IPS-NIHi11 (cell line): ENCODE measurements around the gene CTSL.
A peak's percentile ranks its signal among the peaks of the same experiment; 100 is the strongest.
"Not testable (repeated sequence)": the region's sequence is repeated elsewhere in the genome, so short reads cannot be mapped to it uniquely, and the experiment has no call there.

Experiments used
- DNase-seq: peaks from one replicate; pipeline ENCODE4 v3.0.0; 2012; ENCODE audit warnings: mixed read lengths, low spot score

Gene CTSL

GRCh38 chr9:87759980-87760379 is 34.1 kb downstream of the CTSL start:
- DNase-seq = not testable (repeated sequence)

- no peak for DNase-seq
Observed at GRCh38 chr9:87760529-87760928, 34.6 kb downstream of the CTSL start.

- DNase-seq = no peak
Observed at GRCh38 chr9:87763286-87763685, 37.4 kb downstream of the CTSL start.

DNA sequence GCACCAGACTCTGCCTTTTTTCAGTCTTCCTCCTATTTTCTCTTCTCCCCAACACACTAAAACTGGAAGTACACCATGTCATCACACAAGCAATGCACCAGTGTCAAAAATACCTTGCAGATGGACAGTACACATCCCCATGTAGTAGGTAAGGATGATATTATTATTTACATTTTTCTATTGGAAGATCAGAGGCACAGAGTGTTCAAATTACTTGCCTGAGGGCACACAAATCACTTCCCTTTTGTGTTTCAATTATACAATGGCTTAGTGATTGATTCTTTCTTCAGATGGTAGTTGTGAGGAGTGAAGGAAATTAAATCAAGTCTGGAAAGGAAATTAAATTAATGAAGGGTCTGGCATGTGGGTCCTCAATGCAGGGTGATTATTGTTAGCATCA is 39.6 kb downstream of the CTSL start:
- DNase-seq = no peak

DNA sequence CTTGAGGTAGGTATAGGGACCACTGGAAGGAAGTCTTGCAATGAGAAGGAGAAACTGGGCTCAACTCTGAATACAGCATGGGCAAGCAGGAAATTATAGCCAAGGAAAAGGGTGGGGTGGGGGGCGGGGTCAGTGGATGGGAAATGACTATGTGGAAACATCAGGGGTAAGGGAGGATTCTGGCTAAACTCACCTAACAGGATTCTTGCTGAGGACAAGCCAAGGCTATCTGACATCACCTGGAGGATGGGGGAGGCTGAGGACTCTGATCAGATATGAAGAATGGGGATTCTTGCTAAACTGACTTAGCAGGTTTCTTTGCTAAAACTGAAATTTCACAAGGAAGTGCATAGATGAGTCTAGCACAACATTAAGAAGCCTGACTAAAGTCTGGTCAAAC is 40.8 kb downstream of the CTSL start:
- DNase-seq = no peak

DNA sequence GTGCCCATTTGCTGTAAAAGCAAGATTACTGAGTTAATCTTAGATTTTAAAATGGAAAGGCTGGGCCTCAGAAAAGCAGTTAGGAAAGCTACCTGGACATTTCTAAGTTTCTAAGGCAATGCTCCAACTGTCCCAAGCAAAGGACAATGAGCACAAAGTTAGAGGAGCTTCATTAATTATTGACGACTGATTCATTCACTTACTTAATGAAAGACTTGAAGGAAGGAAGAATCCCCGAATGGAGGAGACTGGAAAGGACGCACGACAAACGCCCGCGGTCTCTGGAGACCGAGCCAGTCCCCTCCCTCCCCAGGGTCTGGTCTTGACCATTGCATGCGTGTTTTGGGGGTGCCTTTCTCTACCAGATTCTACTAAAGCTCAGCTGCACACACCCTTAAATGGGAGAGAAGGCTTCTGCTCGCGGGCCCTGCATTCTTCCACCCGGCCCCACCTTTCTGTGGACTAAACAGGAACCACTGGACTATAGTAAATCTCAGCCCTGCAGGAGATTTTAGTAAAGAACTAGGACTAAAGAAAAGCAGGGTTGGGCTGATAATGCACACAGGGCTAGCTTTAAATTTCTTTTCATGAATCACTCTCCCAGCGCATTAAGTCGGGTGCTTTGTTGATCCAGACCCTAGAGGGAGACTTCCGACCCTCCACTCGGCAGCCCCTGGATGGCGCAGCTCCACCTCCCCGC is 44.8 kb downstream of the CTSL start:
- DNase-seq = no peak

DNA sequence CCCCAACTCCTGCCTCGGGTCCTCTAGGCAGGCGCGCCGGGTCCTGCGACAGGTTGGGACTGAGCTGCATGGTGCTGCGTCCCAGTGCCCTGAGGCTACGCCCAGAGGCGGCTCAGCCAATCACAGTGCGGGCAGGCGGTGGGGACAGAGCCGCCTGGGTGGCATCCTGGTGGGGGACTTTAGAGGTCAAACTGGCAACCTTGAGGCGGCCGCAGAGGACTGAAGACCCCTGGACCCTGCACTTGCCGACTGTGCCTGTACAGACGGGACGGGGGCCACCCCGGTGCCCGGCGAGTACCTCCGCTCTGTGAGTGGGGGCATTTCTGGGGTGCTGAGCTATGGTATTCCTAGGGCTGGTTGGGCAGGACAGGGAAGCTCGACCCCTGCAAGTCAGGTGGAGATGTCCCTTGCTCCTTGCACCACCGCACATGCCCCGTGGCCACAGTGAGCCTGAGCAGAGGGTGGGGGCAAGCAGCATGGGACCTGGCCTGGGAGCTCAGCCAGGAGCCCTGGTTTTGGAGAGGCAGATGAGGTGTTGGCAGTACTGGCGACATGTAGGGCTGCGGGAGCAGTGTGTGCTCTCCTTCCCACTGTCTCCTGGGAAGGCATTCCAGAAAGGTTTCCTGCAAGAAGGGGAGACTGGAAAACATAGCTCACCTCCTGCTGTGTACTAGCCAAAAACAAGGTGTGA is 45.5 kb downstream of the CTSL start:
- DNase-seq = peak; percentile 51

DNA sequence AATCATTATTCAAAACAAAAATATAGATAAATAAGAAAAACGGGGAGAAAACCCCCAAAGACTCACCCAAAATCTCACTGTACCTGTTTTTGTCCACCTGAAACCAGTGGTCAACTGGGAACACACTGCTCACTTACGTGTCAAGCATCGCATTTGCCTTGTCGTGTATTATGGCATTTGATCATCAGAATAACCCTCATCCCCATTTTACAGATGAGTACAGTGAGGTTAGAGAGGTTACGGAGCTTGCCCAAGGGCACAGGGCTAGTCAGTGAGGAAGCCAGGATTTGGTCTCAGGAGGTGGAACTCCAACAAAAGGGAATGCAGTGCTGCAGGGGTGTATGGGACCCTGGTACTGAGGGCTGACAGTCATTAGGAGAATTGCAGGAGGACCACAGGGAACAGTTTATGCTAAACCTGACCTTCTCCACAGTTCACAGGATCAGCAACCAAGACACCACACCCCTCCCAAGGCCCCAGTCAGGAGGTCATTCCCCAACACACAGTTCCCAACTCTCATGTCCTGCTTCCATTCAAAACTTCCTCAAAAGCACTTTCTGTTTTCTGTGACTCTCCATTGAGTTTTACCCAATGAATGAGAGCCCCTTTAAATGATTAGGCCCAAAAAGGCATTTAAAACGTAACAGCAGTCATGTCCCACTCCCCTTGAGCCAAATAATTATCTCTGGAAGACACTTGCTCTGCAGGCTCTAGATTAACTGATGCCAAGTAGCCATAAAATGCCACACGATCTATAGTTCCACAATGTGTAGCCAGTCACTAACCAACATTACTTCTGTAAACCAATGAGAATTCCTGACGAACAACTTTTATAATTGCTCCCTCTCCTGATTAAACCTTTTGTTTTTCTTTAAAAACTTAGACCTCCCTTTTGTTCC is 50.8 kb downstream of the CTSL start:
- DNase-seq = no peak

DNA sequence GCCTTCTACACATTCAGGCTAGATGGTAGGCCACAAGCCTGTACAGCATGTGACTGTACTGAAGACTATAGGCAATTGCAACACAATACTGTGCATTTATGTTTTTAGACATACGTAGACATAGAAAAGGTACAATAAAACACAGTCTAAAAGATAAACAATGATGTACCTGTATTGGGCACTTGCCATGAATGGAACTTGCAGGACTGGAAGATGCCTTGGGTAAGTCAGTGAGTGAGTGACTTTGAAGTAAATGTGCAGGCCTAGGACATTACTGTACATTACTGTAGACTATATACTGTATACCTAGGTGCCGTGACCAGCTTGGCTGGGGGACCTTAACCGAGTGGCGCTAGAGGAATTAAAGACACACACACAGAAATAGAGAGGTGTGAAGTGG is 53.1 kb downstream of the CTSL start:
- no peak for DNase-seq
